ENCODE data around the gene CDKN1C.

The CDKN1C gene

GRCh38 chr11:2874963-2875362 is 10.6 kb downstream of the CDKN1C start:
- TF ChIP-seq CTCF (IDR thresholded peaks at IDR 0.05; ENCODE audit: insufficient read depth, low read depth, low read length, missing control alignments), result no peak
- no peak overlapping the region for H3K4me3 ChIP-seq (ENCODE audit: low read depth, low read length)
- DNase-seq (ENCODE audit: low read depth), result no peak

- no peak overlapping the region for H3K4me3 ChIP-seq (ENCODE audit: low read depth, low read length)
- DNase-seq (ENCODE audit: low read depth), result no peak
- no peak for TF ChIP-seq CTCF (IDR thresholded peaks at IDR 0.05; ENCODE audit: insufficient read depth, low read depth, low read length, missing control alignments)
Measured at GRCh38 chr11:2870969-2871680, 14.4 kb downstream of the CDKN1C start.

- no peak for TF ChIP-seq CTCF (IDR thresholded peaks at IDR 0.05; ENCODE audit: insufficient read depth, low read depth, low read length, missing control alignments)
- no peak for DNase-seq (ENCODE audit: low read depth)
- H3K4me3 ChIP-seq (ENCODE audit: low read depth, low read length), result no peak overlapping the region
Measured at GRCh38 chr11:2870460-2870859, 15.1 kb downstream of the CDKN1C start.

- no peak for TF ChIP-seq CTCF (IDR thresholded peaks at IDR 0.05; ENCODE audit: insufficient read depth, low read depth, low read length, missing control alignments)
- no peak for DNase-seq (ENCODE audit: low read depth)
- no peak overlapping the region for H3K4me3 ChIP-seq (ENCODE audit: low read depth, low read length)
Measured at GRCh38 chr11:2869561-2870427, 15.8 kb downstream of the CDKN1C start.

- TF ChIP-seq CTCF (IDR thresholded peaks at IDR 0.05; ENCODE audit: insufficient read depth, low read depth, low read length, missing control alignments), result no peak
- H3K4me3 ChIP-seq (ENCODE audit: low read depth, low read length), result no peak overlapping the region
Measured at GRCh38 chr11:2869134-2869526, 16.4 kb downstream of the CDKN1C start.

GRCh38 chr11:2868506-2869133 is 17.0 kb downstream of the CDKN1C start:
- DNase-seq (ENCODE audit: low read depth), result no peak
- peak overlapping the region; percentile 55 for H3K4me3 ChIP-seq (ENCODE audit: low read depth, low read length)
- TF ChIP-seq CTCF (IDR thresholded peaks at IDR 0.05; ENCODE audit: insufficient read depth, low read depth, low read length, missing control alignments), result no peak

More at GRCh38 chr11:2869134-2869526, 16.4 kb downstream of the CDKN1C start:
- DNase-seq (ENCODE audit: low read depth), result no peak
